ENCODE results near the gene WNT7A.

WNT7A gene

GRCh38 chr3:13767896-13768295 is 112.0 kb downstream of the WNT7A start:
- no peak for DNase-seq

- no peak for DNase-seq
These were observed 112.8 kb downstream of the WNT7A start for GRCh38 chr3:13767030-13767429.
